ENCODE measurements around the gene OR2T11.
"Not testable (repeated sequence)": the region's sequence is repeated elsewhere in the genome, so short reads cannot be mapped to it uniquely, and the experiment has no call there.

DNA sequence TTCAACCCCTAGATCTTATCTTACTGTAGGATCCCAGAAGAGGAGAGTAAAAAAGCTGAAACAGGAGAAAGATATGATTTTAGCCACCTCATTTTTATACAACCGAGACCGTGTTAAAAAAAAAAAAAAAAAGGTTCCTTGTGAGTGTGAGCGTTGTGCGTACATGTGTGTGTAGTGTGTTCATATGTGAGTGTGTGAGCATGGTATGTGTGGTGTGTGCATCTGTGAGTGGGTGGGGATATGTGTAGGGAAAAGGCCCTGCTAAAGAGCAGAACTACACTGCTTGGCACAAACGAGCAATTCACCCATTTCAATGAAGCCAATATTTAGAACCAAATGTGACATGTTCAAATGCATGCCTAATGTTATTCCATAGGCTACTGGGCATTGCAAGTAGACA is 6.7 kb upstream of the OR2T11 start:
- TF ChIP-seq, protein P1, sequence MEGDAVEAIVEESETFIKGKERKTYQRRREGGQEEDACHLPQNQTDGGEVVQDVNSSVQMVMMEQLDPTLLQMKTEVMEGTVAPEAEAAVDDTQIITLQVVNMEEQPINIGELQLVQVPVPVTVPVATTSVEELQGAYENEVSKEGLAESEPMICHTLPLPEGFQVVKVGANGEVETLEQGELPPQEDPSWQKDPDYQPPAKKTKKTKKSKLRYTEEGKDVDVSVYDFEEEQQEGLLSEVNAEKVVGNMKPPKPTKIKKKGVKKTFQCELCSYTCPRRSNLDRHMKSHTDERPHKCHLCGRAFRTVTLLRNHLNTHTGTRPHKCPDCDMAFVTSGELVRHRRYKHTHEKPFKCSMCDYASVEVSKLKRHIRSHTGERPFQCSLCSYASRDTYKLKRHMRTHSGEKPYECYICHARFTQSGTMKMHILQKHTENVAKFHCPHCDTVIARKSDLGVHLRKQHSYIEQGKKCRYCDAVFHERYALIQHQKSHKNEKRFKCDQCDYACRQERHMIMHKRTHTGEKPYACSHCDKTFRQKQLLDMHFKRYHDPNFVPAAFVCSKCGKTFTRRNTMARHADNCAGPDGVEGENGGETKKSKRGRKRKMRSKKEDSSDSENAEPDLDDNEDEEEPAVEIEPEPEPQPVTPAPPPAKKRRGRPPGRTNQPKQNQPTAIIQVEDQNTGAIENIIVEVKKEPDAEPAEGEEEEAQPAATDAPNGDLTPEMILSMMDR (IDR thresholded peaks at IDR 0.05) = not testable (repeated sequence)
- TF ChIP-seq, protein P2, sequence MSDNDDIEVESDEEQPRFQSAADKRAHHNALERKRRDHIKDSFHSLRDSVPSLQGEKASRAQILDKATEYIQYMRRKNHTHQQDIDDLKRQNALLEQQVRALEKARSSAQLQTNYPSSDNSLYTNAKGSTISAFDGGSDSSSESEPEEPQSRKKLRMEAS (IDR thresholded peaks at IDR 0.05) = not testable (repeated sequence)
- not testable (repeated sequence) for TF ChIP-seq POLR2A (IDR thresholded peaks at IDR 0.05; ENCODE audit: low read length); TFCP2L1 (CRISPR knock-in tag; IDR thresholded peaks at IDR 0.05); FOSL2 (IDR thresholded peaks at IDR 0.05); FOSL2 (CRISPR knock-in tag; IDR thresholded peaks at IDR 0.05); GATA3 (IDR thresholded peaks at IDR 0.05; ENCODE audit: borderline replicate concordance); JUNB (IDR thresholded peaks at IDR 0.05); JUN (IDR thresholded peaks at IDR 0.05)
- TF ChIP-seq, protein P3, sequence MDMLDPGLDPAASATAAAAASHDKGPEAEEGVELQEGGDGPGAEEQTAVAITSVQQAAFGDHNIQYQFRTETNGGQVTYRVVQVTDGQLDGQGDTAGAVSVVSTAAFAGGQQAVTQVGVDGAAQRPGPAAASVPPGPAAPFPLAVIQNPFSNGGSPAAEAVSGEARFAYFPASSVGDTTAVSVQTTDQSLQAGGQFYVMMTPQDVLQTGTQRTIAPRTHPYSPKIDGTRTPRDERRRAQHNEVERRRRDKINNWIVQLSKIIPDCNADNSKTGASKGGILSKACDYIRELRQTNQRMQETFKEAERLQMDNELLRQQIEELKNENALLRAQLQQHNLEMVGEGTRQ (IDR thresholded peaks at IDR 0.05) = not testable (repeated sequence)

Data from A549 (cell line).